H1 (cell line): ENCODE measurements around the gene IGSF9B. TPM values are rescaled to one million over a fixed set of nuclear protein-coding genes. Genes with fewer than 3 reads are reported as not detected.

Experiments
- CTCF ChIA-PET: fragments of 300-600 bp; sonication (Branson Sonifier 250); formaldehyde crosslinking; loops from one replicate; lab custom pipeline; 2021; ENCODE audit not compliant: partially characterized antibody; lab: Charles Lee
- POLR2A ChIA-PET: fragments of 300-600 bp; sonication (Branson Sonifier 250); formaldehyde crosslinking; loops from one replicate; lab custom pipeline; 2021; ENCODE audit warnings: inconsistent platforms; ENCODE audit not compliant: partially characterized antibody; lab: Charles Lee
- DNase-seq, 2 experiments: peaks; one replicate each; pipeline versions ENCODE4 v3.0.0 to v3.0.0-alpha.2; 2010 to 2022; ENCODE audit warnings: low spot score in 2 of 2, low read depth in 1 of 2, mixed read lengths in 1 of 2
- FAIRE-seq: peaks from 2 replicates; lab custom pipeline; 2011; peaks lifted over from hg19 to GRCh38; lab: Jason Lieb, UNC
- H2AFZ ChIP-seq: 2 replicates; pipeline ENCODE4 v1.8.1; 2012; ENCODE audit warnings: low read length, inconsistent platforms
- H2AK5ac ChIP-seq: 2 replicates; pipeline ENCODE4 v1.6.1; 2013; ENCODE audit warnings: low read depth, low read length
- H2BK120ac ChIP-seq: replicated peaks from 2 replicates; pipeline ENCODE3; 2013; ENCODE audit warnings: low read depth, low read length, inconsistent platforms
- H2BK12ac ChIP-seq: 2 replicates; pipeline ENCODE4 v1.6.1; 2013; ENCODE audit warnings: low read depth, low read length
- H2BK15ac ChIP-seq: 2 replicates; pipeline ENCODE4 v1.6.1; 2013; ENCODE audit warnings: low read length
- H2BK20ac ChIP-seq: 2 replicates; pipeline ENCODE4 v1.6.1; 2013; ENCODE audit warnings: low read length
- H2BK5ac ChIP-seq: 2 replicates; pipeline ENCODE4 v1.6.1; 2013; ENCODE audit warnings: low read depth, low read length
- H3K14ac ChIP-seq: 2 replicates; pipeline ENCODE4 v1.6.1; 2013; ENCODE audit warnings: inconsistent platforms; ENCODE audit not compliant: insufficient read length
- H3K18ac ChIP-seq: 2 replicates; pipeline ENCODE4 v1.6.1; 2013; ENCODE audit warnings: low read length; ENCODE audit errors: extremely low read depth
- H3K23ac ChIP-seq: 2 replicates; pipeline ENCODE4 v1.6.1; 2013; ENCODE audit warnings: inconsistent platforms; ENCODE audit not compliant: insufficient read length
- H3K23me2 ChIP-seq: 2 replicates; pipeline ENCODE4 v1.6.1; 2013; ENCODE audit warnings: low read depth, low read length
- H3K27ac ChIP-seq: 2 replicates; pipeline ENCODE4 v1.6.1; 2011; ENCODE audit warnings: low read depth, low read length, inconsistent platforms
- H3K27me3 ChIP-seq, 4 experiments: replicated peaks in 1 of 4; 1 replicate in 1 of 4; 2 replicates in 3 of 4; pipeline versions ENCODE4 v1.6.1 to v1.8.1; 2011 to 2013; ENCODE audit warnings: low read length in 3 of 4, mild to moderate bottlenecking in 3 of 4, inconsistent platforms in 2 of 4, mixed read lengths in 2 of 4, moderate library complexity in 1 of 4; ENCODE audit not compliant: control insufficient read depth in 3 of 4, insufficient read depth in 3 of 4; ENCODE audit errors: extremely low read depth in 1 of 4
- H3K36me3 ChIP-seq, 4 experiments: 2 replicates each; pipeline versions ENCODE4 v1.6.1 to v1.8.1; 2011 to 2013; ENCODE audit warnings: mild to moderate bottlenecking in 4 of 4, low read length in 3 of 4, moderate library complexity in 2 of 4, control low read depth in 1 of 4, inconsistent platforms in 1 of 4; ENCODE audit not compliant: insufficient read depth in 4 of 4, control insufficient read depth in 2 of 4
- H3K4ac ChIP-seq: replicated peaks from 2 replicates; pipeline ENCODE3; 2013; ENCODE audit warnings: low read length, low read depth, mixed read lengths, inconsistent platforms; ENCODE audit not compliant: insufficient read length
- H3K4me1 ChIP-seq, 4 experiments: replicated peaks in 1 of 4; 1 replicate in 1 of 4; 2 replicates in 3 of 4; pipeline versions ENCODE4 v1.6.1 to v1.8.1; 2011 to 2013; ENCODE audit warnings: low read length in 3 of 4, inconsistent platforms in 2 of 4, mixed read lengths in 1 of 4; ENCODE audit not compliant: insufficient read depth in 4 of 4, control insufficient read depth in 3 of 4
- H3K4me2 ChIP-seq, 2 experiments: 2 replicates each; pipeline versions ENCODE4 v1.6.1 to v1.8.1; 2011 to 2013; ENCODE audit warnings: low read depth in 2 of 2, low read length in 2 of 2, control low read depth in 1 of 2, inconsistent platforms in 1 of 2, mild to moderate bottlenecking in 1 of 2; ENCODE audit not compliant: insufficient read depth in 1 of 2
- H3K4me3 ChIP-seq, 4 experiments: fragments of 200-600, 300-600 bp in 1 of 4; sonication (generic), shearing (Covaris generic), sonication (Bioruptor Twin) in 1 of 4; 2 replicates each; pipeline versions ENCODE4 v1.5.1 to v1.8.1; 2011 to 2016; ENCODE audit warnings: low read length in 4 of 4, low read depth in 3 of 4, control low read depth in 2 of 4, inconsistent platforms in 2 of 4, mild to moderate bottlenecking in 2 of 4, mixed read lengths in 1 of 4, moderate library complexity in 1 of 4; ENCODE audit not compliant: insufficient read depth in 2 of 4; ENCODE audit errors: extremely low read depth in 1 of 4
- H3K56ac ChIP-seq: replicated peaks from 2 replicates; pipeline ENCODE3; 2013; ENCODE audit warnings: low read depth, mild to moderate bottlenecking, mixed read lengths, low read length, inconsistent platforms; ENCODE audit not compliant: insufficient read length
- H3K79me1 ChIP-seq: 2 replicates; pipeline ENCODE4 v1.6.1; 2013; ENCODE audit warnings: low read depth, low read length, control low read depth
- H3K79me2 ChIP-seq, 2 experiments: 2 replicates each; pipeline versions ENCODE4 v1.6.1 to v1.8.1; 2012 to 2013; ENCODE audit warnings: low read length in 2 of 2, mild to moderate bottlenecking in 2 of 2, inconsistent platforms in 1 of 2; ENCODE audit not compliant: insufficient read depth in 2 of 2, control insufficient read depth in 1 of 2
- H3K9ac ChIP-seq, 4 experiments: replicated peaks in 1 of 4; 1 replicate in 1 of 4; 2 replicates in 3 of 4; pipeline versions ENCODE4 v1.6.1 to v1.8.1; 2011 to 2013; ENCODE audit warnings: low read depth in 3 of 4, low read length in 3 of 4, control low read depth in 2 of 4, mild to moderate bottlenecking in 2 of 4, moderate library complexity in 2 of 4, inconsistent platforms in 1 of 4; ENCODE audit errors: extremely low read depth in 1 of 4
- H3K9me3 ChIP-seq, 2 experiments: 2 replicates each; pipeline versions ENCODE4 v1.6.1 to v1.8.1; 2012 to 2013; ENCODE audit warnings: mild to moderate bottlenecking in 2 of 2, moderate library complexity in 2 of 2, control low read depth in 1 of 2, inconsistent platforms in 1 of 2, low read depth in 1 of 2, low read length in 1 of 2, mixed read lengths in 1 of 2; ENCODE audit not compliant: insufficient read depth in 2 of 2
- H4K20me1 ChIP-seq, 2 experiments: replicated peaks in 1 of 2; 2 replicates each; pipeline versions ENCODE3 to v1.8.1; 2011 to 2013; ENCODE audit warnings: inconsistent platforms in 2 of 2, low read length in 2 of 2, mild to moderate bottlenecking in 1 of 2; ENCODE audit not compliant: insufficient read depth in 2 of 2, control insufficient read depth in 1 of 2
- H4K5ac ChIP-seq: 2 replicates; pipeline ENCODE4 v1.6.1; 2013; ENCODE audit warnings: low read length, low read depth, mixed read lengths, inconsistent platforms; ENCODE audit not compliant: insufficient read length
- H4K8ac ChIP-seq: 2 replicates; pipeline ENCODE4 v1.8.0; 2013; ENCODE audit warnings: mild to moderate bottlenecking, moderate library complexity, low read length, inconsistent platforms; ENCODE audit not compliant: insufficient read depth; ENCODE audit errors: extremely low read depth
- H4K91ac ChIP-seq: replicated peaks from 2 replicates; pipeline ENCODE3; 2013; ENCODE audit warnings: low read length, mixed read lengths, inconsistent platforms; ENCODE audit not compliant: insufficient read length
- GTF2F1 ChIP-seq: IDR thresholded peaks from 2 replicates; pipeline ENCODE4 v1.6.1; 2012; ENCODE audit warnings: low read depth, low read length, improper control_type of control experiment, borderline replicate concordance
- PHF8 ChIP-seq: fragments of 200-600 bp; sonication (generic); conservative IDR thresholded peaks from 2 replicates; pipeline ENCODE4 v1.7.1; 2012; ENCODE audit warnings: low read depth, mild to moderate bottlenecking, inconsistent platforms, low read length, moderate library complexity
- TCF12 ChIP-seq: IDR thresholded peaks from 2 replicates; pipeline ENCODE4 v1.6.1; 2011; ENCODE audit warnings: low read depth, mild to moderate bottlenecking, low read length
- WGBS, 2 experiments: shearing (Covaris generic) in 1 of 2; methylation state at CpG; one replicate each; pipeline versions ENCODE4 v1.1.6 to v1.1.7; 2013 to 2015; ENCODE audit warnings: low lambda C conversion rate in 2 of 2, mixed read lengths in 2 of 2, inconsistent platforms in 1 of 2, low coverage in 1 of 2, missing lambda C conversion rate in 1 of 2; ENCODE audit not compliant: insufficient replicate concordance in 2 of 2, insufficient coverage in 1 of 2, insufficient read length in 1 of 2; ENCODE audit errors: extremely low coverage in 1 of 2, missing lambda C conversion rate in 1 of 2; 5-methylcytosine and 5-hydroxymethylcytosine counted together
- polyA plus RNA-seq, 7 experiments: library from polyadenylated mRNA; depleted of rRNA in 3 of 7; stranded (reverse) in 5 of 7; unstranded in 2 of 7; fragments of >200 nt in 5 of 7; fragments of 200-250 nt in 2 of 7; gene quantifications; 1 replicate in 5 of 7; 2 replicates in 1 of 7; 4 replicates in 1 of 7; pipeline versions ENCODE4 v1.2.1 to v1.2.3, GENCODE V29; 2011 to 2013; ENCODE audit warnings: missing spikeins in 2 of 7, mixed read lengths in 2 of 7
- total RNA-seq: library from RNA; stranded (reverse); fragmentation: NEBNext Ultra II Directional; extraction: Animal tissue kit (Norgen Biotek cat#: 25700); gene quantifications from 2 replicates; pipeline ENCODE4 v1.2.1, GENCODE V29; 2021

IGSF9B gene
- total and polyA plus RNA-seq, 2 of the 8 experiments (the other 6 are each of a cell fraction or from before 2014, with no cell fraction given) = 16.5 to 49.2 TPM

- H4K5ac ChIP-seq = no peak overlapping the region
- H3K18ac ChIP-seq = no peak overlapping the region; the same call in 1 of the 2 replicates
- WGBS, 2 experiments = 91% methylated on average over 12 of the region's 14 CpGs; no CpG with 5 or more reads in 1 of the 2 experiments
- H4K20me1 ChIP-seq = no peaks in the 10 kb centered on the region
- H3K14ac ChIP-seq = no peak overlapping the region
- peaks cover 4 to 11% (median 7%) of the 10 kb centered on the region in 4 experiments; a peak in 6 of 7 replicates for H3K4me1 ChIP-seq
- peak overlapping the region; percentile 32; the same call in 1 of the 2 replicates for H2BK20ac ChIP-seq
- 0 out of 2 replicates have a peak, but pooled peaks cover 2% of the 10 kb centered on the region for H3K23me2 ChIP-seq
- CTCF ChIA-PET = interaction anchor here (1.0 kb wide), 1 partner anchor 54 kb away, joined by 4 read pairs; no protein-coding TSS in a partner anchor
- no peak overlapping the region for H3K9ac ChIP-seq
- H2AFZ ChIP-seq = no peak overlapping the region
- POLR2A ChIA-PET = no interaction called here
- no peak overlapping the region for H2BK15ac ChIP-seq
- DNase-seq = peak in 1 of 2 experiments; percentile 37
- H3K4me2 ChIP-seq = no peak overlapping the region
- no peak for FAIRE-seq
- H4K8ac ChIP-seq = no peak overlapping the region
- no peak overlapping the region for H3K27ac ChIP-seq
- no peaks in the 10 kb centered on the region; a peak in 2 of 7 replicates for H3K27me3 ChIP-seq
- H2BK120ac ChIP-seq = no peak overlapping the region
- 0 out of 2 replicates have a peak overlapping the region, but pooled peaks have one; percentile 39 for H2AK5ac ChIP-seq
- no peak overlapping the region for H2BK5ac ChIP-seq
- no peak overlapping the region for H3K4me3 ChIP-seq
- no peak for TF ChIP-seq PHF8
- no peak for TF ChIP-seq GTF2F1
- no peak for TF ChIP-seq TCF12
- H4K91ac ChIP-seq = no peak overlapping the region
- no peak overlapping the region for H3K56ac ChIP-seq
- H2BK12ac ChIP-seq = peak overlapping the region; percentile 60; the same call in 1 of the 2 replicates
- no peaks in the 10 kb centered on the region for H3K79me2 ChIP-seq
- H3K79me1 ChIP-seq = no peaks in the 10 kb centered on the region
- H3K4ac ChIP-seq = no peak overlapping the region
- H3K9me3 ChIP-seq = no peaks in the 10 kb centered on the region
- 0 out of 8 replicates have a peak, but pooled peaks cover 0 to 2% (median 0%) of the 10 kb centered on the region in 4 experiments for H3K36me3 ChIP-seq
- H3K23ac ChIP-seq = no peak overlapping the region
Measured at GRCh38 chr11:133893381-133893780, 63.4 kb downstream of the IGSF9B start.
